Measurements from ENCODE around the gene MYO16. TPM values are rescaled to one million over a fixed set of nuclear protein-coding genes. Genes with fewer than 3 reads are reported as not detected.

The MYO16 gene
- total RNA-seq, 1 donor from 2014 or later, result 1.2 TPM

- no peak for TF ChIP-seq CTCF (conservative IDR thresholded peaks at IDR 0.05; ENCODE audit: low read depth, low read length)
- no peak for DNase-seq (ENCODE audit: low read depth)
These were observed 335.2 kb downstream of the MYO16 start for GRCh38 chr13:108964606-108965005.

GRCh38 chr13:108967371-108967770, 338.0 kb downstream of the MYO16 start:
- TF ChIP-seq CTCF (conservative IDR thresholded peaks at IDR 0.05; ENCODE audit: low read depth, low read length), result no peak
- H3K4me3 ChIP-seq (ENCODE audit: low read depth, low read length), result no peak overlapping the region
- no peak for DNase-seq (ENCODE audit: low read depth)

More at GRCh38 chr13:108964606-108965005, 335.2 kb downstream of the MYO16 start:
- no peak overlapping the region for H3K4me3 ChIP-seq (ENCODE audit: low read depth, low read length)

- H3K4me3 ChIP-seq (ENCODE audit: low read depth, low read length), result no peak overlapping the region
- DNase-seq (ENCODE audit: low read depth), result no peak
- no peak for TF ChIP-seq CTCF (conservative IDR thresholded peaks at IDR 0.05; ENCODE audit: low read depth, low read length)
These were observed 339.2 kb downstream of the MYO16 start for GRCh38 chr13:108968566-108968965.

- no peak for DNase-seq (ENCODE audit: low read depth)
- no peak for TF ChIP-seq CTCF (conservative IDR thresholded peaks at IDR 0.05; ENCODE audit: low read depth, low read length)
- H3K4me3 ChIP-seq (ENCODE audit: low read depth, low read length), result no peak overlapping the region
These were observed 345.3 kb downstream of the MYO16 start for GRCh38 chr13:108974686-108975085.

- H3K4me3 ChIP-seq (ENCODE audit: low read depth, low read length), result no peak overlapping the region
- no peak for TF ChIP-seq CTCF (conservative IDR thresholded peaks at IDR 0.05; ENCODE audit: low read depth, low read length)
- DNase-seq (ENCODE audit: low read depth), result no peak
These were observed 350.8 kb downstream of the MYO16 start for GRCh38 chr13:108980237-108980636.

GRCh38 chr13:108981407-108981806, 352.0 kb downstream of the MYO16 start:
- H3K4me3 ChIP-seq (ENCODE audit: low read depth, low read length), result no peak overlapping the region
- TF ChIP-seq CTCF (conservative IDR thresholded peaks at IDR 0.05; ENCODE audit: low read depth, low read length), result no peak
- no peak for DNase-seq (ENCODE audit: low read depth)

GRCh38 chr13:108983273-108983672, 353.9 kb downstream of the MYO16 start:
- TF ChIP-seq CTCF (conservative IDR thresholded peaks at IDR 0.05; ENCODE audit: low read depth, low read length), result no peak
- H3K4me3 ChIP-seq (ENCODE audit: low read depth, low read length), result no peak overlapping the region
- DNase-seq (ENCODE audit: low read depth), result no peak
